HCT116 (cell line): ENCODE measurements around the gene GOLGA6L2. TPM values are rescaled to one million over a fixed set of nuclear protein-coding genes. Genes with fewer than 3 reads are reported as not detected.

Source experiments
- ATAC-seq: fragments of 200-7000 bp; cut with Tn5 transposase; 2 replicates; pipeline ENCODE4 v1.9.1; 2020; ENCODE audit warnings: mild to moderate bottlenecking, moderate library complexity
- BruUV-seq: library from RNA; stranded (reverse); fragments of 400-500 nt; replicated peaks from 2 replicates; lab custom pipeline; 2021; lab: Mats Ljungman, UMichigan
- CTCF ChIA-PET: fragments of 300-600 bp; sonication (Branson Sonifier 250); formaldehyde crosslinking; loops from one replicate; lab custom pipeline; 2021; ENCODE audit warnings: antibody characterized with exemption; lab: Charles Lee
- POLR2A ChIA-PET: fragments of 300-600, 350-600 bp; sonication (Branson Sonifier 250); formaldehyde crosslinking; loops from one replicate; lab custom pipeline; 2021; ENCODE audit warnings: antibody characterized with exemption; lab: Charles Lee
- RAD21 ChIA-PET, 2 experiments: fragments of 300-600 bp; sonication (Branson Sonifier 250); formaldehyde crosslinking; loops; one replicate each; lab custom pipeline; 2023; ENCODE audit warnings: low total read pairs in 2 of 2; ENCODE audit not compliant: uncharacterized antibody in 2 of 2, unreplicated experiment in 2 of 2, low non-redundant PET in 1 of 2; lab: Charles Lee
- DNase-seq: peaks from one replicate; pipeline ENCODE4 v3.0.0-alpha.2; 2010; ENCODE audit warnings: low read depth, low spot score
- H2AFZ ChIP-seq: fragments of 200-600 bp; shearing (Covaris generic), sonication (generic); 2 replicates; pipeline ENCODE4 v1.6.1; 2017; ENCODE audit warnings: low read depth, mixed run types, mixed read lengths, antibody characterized with exemption, low read length; ENCODE audit not compliant: poor library complexity, severe bottlenecking
- H3K27ac ChIP-seq: 2 replicates; pipeline ENCODE4 v1.5.1; 2012; ENCODE audit warnings: low read depth, low read length
- H3K27me3 ChIP-seq: fragments of 200-600 bp; sonication (generic); 2 replicates; pipeline ENCODE4 v1.6.1; 2016; ENCODE audit warnings: mixed run types, low read length, mixed read lengths; ENCODE audit not compliant: insufficient read depth
- H3K36me3 ChIP-seq, 2 experiments: fragments of 200-500 bp in 1 of 2; fragments of 200-600 bp in 1 of 2; sonication (Bioruptor generic) in 1 of 2; sonication (generic) in 1 of 2; 2 replicates each; pipeline versions ENCODE4 v1.5.1 to v1.6.1; 2014 to 2016; ENCODE audit warnings: low read length in 2 of 2, inconsistent platforms in 1 of 2, mixed read lengths in 1 of 2, mixed run types in 1 of 2; ENCODE audit not compliant: insufficient read depth in 2 of 2, control insufficient read depth in 1 of 2
- H3K4me1 ChIP-seq, 2 experiments: fragments of 200-600 bp in 1 of 2; sonication (generic) in 1 of 2; 2 replicates each; pipeline versions ENCODE4 v1.5.1 to v1.6.1; 2012 to 2017; ENCODE audit warnings: low read length in 2 of 2, inconsistent platforms in 1 of 2, mild to moderate bottlenecking in 1 of 2, mixed read lengths in 1 of 2, mixed run types in 1 of 2, moderate library complexity in 1 of 2; ENCODE audit not compliant: insufficient read depth in 2 of 2, control insufficient read depth in 1 of 2
- H3K4me2 ChIP-seq: fragments of 200-600 bp; sonication (generic); 2 replicates; pipeline ENCODE4 v1.6.1; 2017; ENCODE audit warnings: mixed run types, low read length, mixed read lengths
- H3K4me3 ChIP-seq, 2 experiments: fragments of 200-600 bp in 1 of 2; sonication (generic) in 1 of 2; replicated peaks in 1 of 2; 2 replicates each; pipeline ENCODE4 v1.5.1; 2011 to 2016; ENCODE audit warnings: low read length in 2 of 2, control low read depth in 1 of 2, low read depth in 1 of 2, mild to moderate bottlenecking in 1 of 2, mixed read lengths in 1 of 2, mixed run types in 1 of 2
- H3K79me2 ChIP-seq: fragments of 200-600 bp; sonication (generic); 2 replicates; pipeline ENCODE4 v1.6.1; 2017; ENCODE audit warnings: mild to moderate bottlenecking, mixed run types, low read length, moderate library complexity, mixed read lengths; ENCODE audit not compliant: insufficient read depth
- H3K9ac ChIP-seq: fragments of 200-600 bp; sonication (generic); 2 replicates; pipeline ENCODE4 v1.6.1; 2016; ENCODE audit warnings: low read length, mixed read lengths
- H3K9me2 ChIP-seq: fragments of 200-600 bp; sonication (generic), shearing (Covaris generic); 2 replicates; pipeline ENCODE4 v1.6.1; 2017; ENCODE audit warnings: mixed run types, mild to moderate bottlenecking, moderate library complexity; ENCODE audit not compliant: insufficient read depth
- H3K9me3 ChIP-seq, 2 experiments: fragments of 200-500 bp in 1 of 2; fragments of 200-600 bp in 1 of 2; sonication (Bioruptor generic) in 1 of 2; sonication (generic) in 1 of 2; 2 replicates each; pipeline ENCODE4 v1.6.1; 2014 to 2017; ENCODE audit warnings: low read length in 2 of 2, mixed read lengths in 2 of 2, inconsistent platforms in 1 of 2, low read depth in 1 of 2, mild to moderate bottlenecking in 1 of 2, mixed run types in 1 of 2, moderate library complexity in 1 of 2; ENCODE audit not compliant: control insufficient read depth in 1 of 2, insufficient read depth in 1 of 2
- H4K20me1 ChIP-seq: fragments of 200-600 bp; sonication (generic), shearing (Covaris generic); 2 replicates; pipeline ENCODE4 v1.6.1; 2017; ENCODE audit warnings: mixed run types, mild to moderate bottlenecking, moderate library complexity; ENCODE audit not compliant: insufficient read depth
- CBX3 ChIP-seq: IDR thresholded peaks from 2 replicates; pipeline ENCODE4 v1.6.1; 2012; ENCODE audit warnings: low read depth
- CEBPB ChIP-seq: IDR thresholded peaks from 2 replicates; pipeline ENCODE4 v1.6.1; 2012; ENCODE audit warnings: low read depth
- CTCF ChIP-seq, 3 experiments: fragments of 200-600 bp in 1 of 3; sonication (generic) in 1 of 3; IDR thresholded peaks in 2 of 3; conservative IDR thresholded peaks in 1 of 3; 2 replicates each; pipeline ENCODE4 v1.5.1; 2012 to 2017; ENCODE audit warnings: low read depth in 2 of 3, low read length in 2 of 3, antibody characterized with exemption in 1 of 3, borderline replicate concordance in 1 of 3, control low read depth in 1 of 3, mild to moderate bottlenecking in 1 of 3, mixed read lengths in 1 of 3, mixed run types in 1 of 3, moderate library complexity in 1 of 3; ENCODE audit not compliant: insufficient read depth in 1 of 3
- EGR1 ChIP-seq: IDR thresholded peaks from 2 replicates; pipeline ENCODE4 v1.6.1; 2012; ENCODE audit warnings: low read depth
- ELF1 ChIP-seq: IDR thresholded peaks from 2 replicates; pipeline ENCODE4 v1.6.1; 2012; ENCODE audit warnings: low read depth, borderline replicate concordance
- EZH2 ChIP-seq: fragments of 200-600 bp; sonication (generic); IDR thresholded peaks from 2 replicates; pipeline ENCODE4 v1.6.1; 2017; ENCODE audit warnings: antibody characterized with exemption, mixed run types
- FOSL1 ChIP-seq: IDR thresholded peaks from 2 replicates; pipeline ENCODE4 v1.6.1; 2012; ENCODE audit warnings: low read depth
- JUND ChIP-seq: IDR thresholded peaks from 2 replicates; pipeline ENCODE4 v1.6.1; 2012
- MAX ChIP-seq: IDR thresholded peaks from 2 replicates; pipeline ENCODE4 v1.6.1; 2012
- POLR2A ChIP-seq: IDR thresholded peaks from 2 replicates; pipeline ENCODE4 v1.7.0; 2011; ENCODE audit warnings: borderline replicate concordance; ENCODE audit not compliant: insufficient read depth, insufficient read length; ENCODE audit errors: extremely low read depth
- POLR2AphosphoS5 ChIP-seq: IDR thresholded peaks from 2 replicates; pipeline ENCODE4 v1.6.1; 2011; ENCODE audit warnings: mild to moderate bottlenecking, low read depth, low read length, moderate library complexity
- SIN3A ChIP-seq: IDR thresholded peaks from 2 replicates; pipeline ENCODE4 v1.6.1; 2012; ENCODE audit warnings: low read depth
- SRF ChIP-seq: IDR thresholded peaks from 2 replicates; pipeline ENCODE4 v1.6.1; 2012; ENCODE audit warnings: low read depth
- TCF7L2 ChIP-seq: IDR thresholded peaks from 2 replicates; pipeline ENCODE4 v1.7.0; 2011; ENCODE audit warnings: borderline replicate concordance, inconsistent platforms; ENCODE audit not compliant: insufficient read depth, insufficient read length; ENCODE audit errors: extremely low read depth
- ZBTB33 ChIP-seq: IDR thresholded peaks from 2 replicates; pipeline ENCODE4 v1.6.1; 2011; ENCODE audit warnings: mild to moderate bottlenecking, low read length, moderate library complexity; ENCODE audit not compliant: insufficient replicate concordance; ENCODE audit errors: extremely low read depth
- ZNF274 ChIP-seq: fragments of 200-500 bp; sonication (Bioruptor generic); IDR thresholded peaks from 2 replicates; pipeline ENCODE4 v1.6.1; 2014; ENCODE audit warnings: mild to moderate bottlenecking, low read depth, low read length, inconsistent platforms
- intact Hi-C: fragments of 100-400 bp; cut with micrococcal nuclease; formaldehyde crosslinking; loops from 2 replicates; pipeline ENCODE4 v1.10.0; 2022
- total RNA-seq: library from RNA; stranded (reverse); gene quantifications from one replicate; pipeline ENCODE4 v1.2.1, GENCODE V29; 2021; ENCODE audit not compliant: unreplicated experiment

Gene GOLGA6L2
- total RNA-seq, 1 experiment from 2014 or later, result not detected

- Histone ChIP-seq H3K9me2 (no peaks in the 10 kb centered on the region), H3K36me3 (no peaks in the 10 kb centered on the region), H4K20me1 (no peaks in the 10 kb centered on the region), H3K9me3 (no peaks in the 10 kb centered on the region), H3K27ac (no peak overlapping the region), H3K4me2 (no peak overlapping the region), H3K4me1 (no peaks in the 10 kb centered on the region), H3K27me3 (peaks cover 15% of the 10 kb centered on the region), H3K79me2 (no peaks in the 10 kb centered on the region), H3K4me3 (no peak overlapping the region), H2AFZ (no peak overlapping the region), H3K9ac (no peak overlapping the region)
- DNase-seq, result no peak
- TF ChIP-seq MAX (no peak), ZBTB33 (no peak), CTCF (IDR thresholded peaks at IDR 0.05 in 2 of 3, conservative IDR thresholded peaks at IDR 0.05 in 1 of 3; ENCODE audit: borderline replicate concordance in 1 of 3, insufficient read depth in 1 of 3, low read depth in 2 of 3, low read length in 2 of 3) (no peak), CEBPB (no peak), TCF7L2 (no peak), ZNF274 (no peak), SIN3A (no peak), POLR2A (no peak), EZH2 (no peak), SRF (no peak), POLR2AphosphoS5 (no peak), JUND (no peak), FOSL1 (no peak), EGR1 (no peak), CBX3 (no peak), ELF1 (no peak)
- POLR2A ChIA-PET, result no interaction called here
- RAD21 ChIA-PET, result no interaction called here
- BruUV-seq, result no TSS peak
- CTCF ChIA-PET, result no interaction called here
- intact Hi-C loops, result loop anchor here (5.0 kb wide), 1 partner anchor 50 kb away; no protein-coding TSS in a partner anchor
- ATAC-seq, result no peak
These were observed 9.9 kb downstream of the GOLGA6L2 start for GRCh38 chr15:23437146-23437545.
